ENCODE measurements around the gene PPARA.
"Not testable (repeated sequence)": the region's sequence is repeated elsewhere in the genome, so short reads cannot be mapped to it uniquely, and the experiment has no call there.

DNA sequence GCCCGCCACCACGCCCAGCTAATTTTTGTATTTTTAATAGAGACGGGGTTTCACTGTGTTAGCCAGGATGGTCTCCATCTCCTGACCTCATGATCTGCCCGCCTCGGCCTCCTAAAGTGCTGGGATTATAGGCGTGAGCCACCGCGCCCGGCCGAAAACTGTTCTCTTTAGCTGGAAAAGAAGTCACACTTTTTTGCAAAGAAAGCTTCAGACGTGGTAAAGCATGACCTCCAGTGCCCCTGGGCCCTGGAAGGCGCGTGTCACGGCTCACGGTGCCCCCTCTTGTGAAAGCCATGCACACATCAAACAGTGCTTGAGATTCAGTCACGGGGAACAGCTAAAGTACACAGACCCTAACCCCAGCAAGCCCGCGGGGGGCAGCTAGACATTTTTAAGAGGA lies 48.5 kb downstream of the PPARA start:
- TF ChIP-seq, protein P1, sequence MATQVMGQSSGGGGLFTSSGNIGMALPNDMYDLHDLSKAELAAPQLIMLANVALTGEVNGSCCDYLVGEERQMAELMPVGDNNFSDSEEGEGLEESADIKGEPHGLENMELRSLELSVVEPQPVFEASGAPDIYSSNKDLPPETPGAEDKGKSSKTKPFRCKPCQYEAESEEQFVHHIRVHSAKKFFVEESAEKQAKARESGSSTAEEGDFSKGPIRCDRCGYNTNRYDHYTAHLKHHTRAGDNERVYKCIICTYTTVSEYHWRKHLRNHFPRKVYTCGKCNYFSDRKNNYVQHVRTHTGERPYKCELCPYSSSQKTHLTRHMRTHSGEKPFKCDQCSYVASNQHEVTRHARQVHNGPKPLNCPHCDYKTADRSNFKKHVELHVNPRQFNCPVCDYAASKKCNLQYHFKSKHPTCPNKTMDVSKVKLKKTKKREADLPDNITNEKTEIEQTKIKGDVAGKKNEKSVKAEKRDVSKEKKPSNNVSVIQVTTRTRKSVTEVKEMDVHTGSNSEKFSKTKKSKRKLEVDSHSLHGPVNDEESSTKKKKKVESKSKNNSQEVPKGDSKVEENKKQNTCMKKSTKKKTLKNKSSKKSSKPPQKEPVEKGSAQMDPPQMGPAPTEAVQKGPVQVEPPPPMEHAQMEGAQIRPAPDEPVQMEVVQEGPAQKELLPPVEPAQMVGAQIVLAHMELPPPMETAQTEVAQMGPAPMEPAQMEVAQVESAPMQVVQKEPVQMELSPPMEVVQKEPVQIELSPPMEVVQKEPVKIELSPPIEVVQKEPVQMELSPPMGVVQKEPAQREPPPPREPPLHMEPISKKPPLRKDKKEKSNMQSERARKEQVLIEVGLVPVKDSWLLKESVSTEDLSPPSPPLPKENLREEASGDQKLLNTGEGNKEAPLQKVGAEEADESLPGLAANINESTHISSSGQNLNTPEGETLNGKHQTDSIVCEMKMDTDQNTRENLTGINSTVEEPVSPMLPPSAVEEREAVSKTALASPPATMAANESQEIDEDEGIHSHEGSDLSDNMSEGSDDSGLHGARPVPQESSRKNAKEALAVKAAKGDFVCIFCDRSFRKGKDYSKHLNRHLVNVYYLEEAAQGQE (IDR thresholded peaks at IDR 0.05; ENCODE audit: insufficient replicate concordance, low read depth) = not testable (repeated sequence)
- TF ChIP-seq, protein P2, sequence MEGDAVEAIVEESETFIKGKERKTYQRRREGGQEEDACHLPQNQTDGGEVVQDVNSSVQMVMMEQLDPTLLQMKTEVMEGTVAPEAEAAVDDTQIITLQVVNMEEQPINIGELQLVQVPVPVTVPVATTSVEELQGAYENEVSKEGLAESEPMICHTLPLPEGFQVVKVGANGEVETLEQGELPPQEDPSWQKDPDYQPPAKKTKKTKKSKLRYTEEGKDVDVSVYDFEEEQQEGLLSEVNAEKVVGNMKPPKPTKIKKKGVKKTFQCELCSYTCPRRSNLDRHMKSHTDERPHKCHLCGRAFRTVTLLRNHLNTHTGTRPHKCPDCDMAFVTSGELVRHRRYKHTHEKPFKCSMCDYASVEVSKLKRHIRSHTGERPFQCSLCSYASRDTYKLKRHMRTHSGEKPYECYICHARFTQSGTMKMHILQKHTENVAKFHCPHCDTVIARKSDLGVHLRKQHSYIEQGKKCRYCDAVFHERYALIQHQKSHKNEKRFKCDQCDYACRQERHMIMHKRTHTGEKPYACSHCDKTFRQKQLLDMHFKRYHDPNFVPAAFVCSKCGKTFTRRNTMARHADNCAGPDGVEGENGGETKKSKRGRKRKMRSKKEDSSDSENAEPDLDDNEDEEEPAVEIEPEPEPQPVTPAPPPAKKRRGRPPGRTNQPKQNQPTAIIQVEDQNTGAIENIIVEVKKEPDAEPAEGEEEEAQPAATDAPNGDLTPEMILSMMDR (IDR thresholded peaks at IDR 0.05; ENCODE audit: insufficient read depth, low read length) = not testable (repeated sequence)
- TF ChIP-seq POLR2AphosphoS5 (IDR thresholded peaks at IDR 0.05; ENCODE audit: low read depth) = not testable (repeated sequence)
